DMS79 (cell line): Measurements from ENCODE around the gene OR10H5.
"Not testable (repeated sequence)": the region's sequence is repeated elsewhere in the genome, so short reads cannot be mapped to it uniquely, and the experiment has no call there.

Experiments used
- DNase-seq: peaks from one replicate; lab custom pipeline; 2025; lab: John Stamatoyannopoulos, UW

The OR10H5 gene, protein sequence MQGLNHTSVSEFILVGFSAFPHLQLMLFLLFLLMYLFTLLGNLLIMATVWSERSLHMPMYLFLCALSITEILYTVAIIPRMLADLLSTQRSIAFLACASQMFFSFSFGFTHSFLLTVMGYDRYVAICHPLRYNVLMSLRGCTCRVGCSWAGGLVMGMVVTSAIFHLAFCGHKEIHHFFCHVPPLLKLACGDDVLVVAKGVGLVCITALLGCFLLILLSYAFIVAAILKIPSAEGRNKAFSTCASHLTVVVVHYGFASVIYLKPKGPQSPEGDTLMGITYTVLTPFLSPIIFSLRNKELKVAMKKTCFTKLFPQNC

DNA sequence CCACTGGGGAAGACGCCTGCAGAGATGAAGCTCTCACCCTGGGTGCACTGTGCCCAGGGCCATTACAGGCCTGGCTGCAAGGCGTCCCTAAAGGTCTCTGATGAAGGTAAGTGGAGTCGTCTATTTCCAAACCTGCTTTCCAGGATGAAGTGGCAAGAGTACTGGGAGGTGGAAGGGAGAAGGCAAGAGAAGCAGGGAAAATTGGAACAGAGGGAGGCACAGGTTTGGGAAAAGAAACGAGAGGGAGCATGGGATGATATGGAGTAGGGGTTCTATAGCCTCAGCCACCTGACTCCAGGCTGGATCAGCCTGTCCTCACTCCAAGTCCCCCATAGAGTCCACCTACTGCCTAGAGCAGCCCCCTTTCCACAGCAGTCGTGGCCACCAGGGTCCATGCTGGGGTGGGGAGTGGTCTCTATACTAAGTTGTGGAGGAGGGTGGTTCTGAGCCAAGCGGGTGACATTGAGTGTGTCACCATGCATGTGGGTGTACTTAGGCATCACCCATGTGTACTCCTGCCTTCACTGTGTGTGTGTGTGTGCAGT, at the start of gene OR10H5:
Gene OR10H5 (plus strand): TSS at position 51 of the 545 bp plus-strand sequence. CDS start 6,388 bp downstream, outside the sequence.
- no peak for DNase-seq

DNA sequence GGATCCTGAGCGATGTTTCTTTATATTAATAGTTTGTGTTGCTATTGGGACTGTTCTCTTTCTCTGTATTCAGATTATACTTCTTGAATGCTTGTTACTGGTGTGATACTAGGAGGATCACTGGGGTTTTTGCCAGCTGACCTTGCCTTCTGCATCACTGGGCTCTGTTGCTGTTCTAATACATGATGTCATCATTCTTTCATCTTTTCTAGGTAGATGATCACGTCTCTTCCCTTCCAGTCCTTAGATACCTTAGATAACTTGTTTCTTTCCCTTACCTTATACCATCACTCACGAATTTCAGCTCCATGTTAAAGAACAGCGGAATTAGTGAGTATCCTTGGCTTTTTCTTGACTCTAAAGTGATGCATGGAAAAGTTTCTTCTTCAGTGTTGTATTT, 49.7 kb upstream of the OR10H5 start, which contains the start of gene OR10H3:
Gene OR10H3 (plus strand): TSS at position 264 of the 400 bp plus-strand sequence. CDS start 3,408 bp downstream, outside the sequence.
- DNase-seq, result no peak

DNA sequence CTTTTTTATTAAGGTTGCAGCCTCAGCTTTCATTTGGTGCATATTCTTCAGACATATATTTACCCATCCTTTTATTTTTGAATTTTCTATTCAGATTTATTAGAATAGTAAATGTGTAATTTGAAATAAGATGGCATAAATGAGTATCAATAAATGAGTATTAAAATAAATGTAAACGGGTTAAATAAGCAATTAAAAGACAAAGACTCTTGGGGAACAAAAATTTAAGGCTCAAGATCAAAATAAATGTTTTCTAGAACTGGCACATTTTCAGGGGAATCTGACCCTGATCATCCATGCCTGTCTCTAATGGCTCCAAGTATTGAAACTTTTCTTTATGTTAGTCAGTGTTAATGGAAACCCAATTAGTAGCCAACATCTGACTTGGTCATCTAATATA, 46.7 kb upstream of the OR10H5 start:
- no peak for DNase-seq

DNA sequence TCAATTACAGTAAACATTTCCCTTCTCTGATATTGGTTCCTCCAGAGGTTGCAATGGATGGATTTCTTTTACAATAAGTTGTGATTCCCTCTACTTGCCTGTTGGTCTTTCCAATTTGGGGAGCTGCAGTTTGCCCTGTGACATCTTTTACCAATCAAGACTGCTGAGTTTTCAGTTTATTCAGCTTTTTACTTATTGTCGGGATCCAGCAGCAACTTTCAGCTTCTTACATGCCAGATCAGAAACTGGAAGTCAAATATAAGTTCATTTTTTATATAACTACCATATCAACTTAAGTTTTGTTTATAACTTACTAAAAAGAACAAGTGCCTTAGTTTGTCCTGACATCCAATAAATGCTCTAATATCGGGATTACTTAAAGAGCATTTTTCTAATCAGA, 39.2 kb upstream of the OR10H5 start:
- DNase-seq, result no peak

DNA sequence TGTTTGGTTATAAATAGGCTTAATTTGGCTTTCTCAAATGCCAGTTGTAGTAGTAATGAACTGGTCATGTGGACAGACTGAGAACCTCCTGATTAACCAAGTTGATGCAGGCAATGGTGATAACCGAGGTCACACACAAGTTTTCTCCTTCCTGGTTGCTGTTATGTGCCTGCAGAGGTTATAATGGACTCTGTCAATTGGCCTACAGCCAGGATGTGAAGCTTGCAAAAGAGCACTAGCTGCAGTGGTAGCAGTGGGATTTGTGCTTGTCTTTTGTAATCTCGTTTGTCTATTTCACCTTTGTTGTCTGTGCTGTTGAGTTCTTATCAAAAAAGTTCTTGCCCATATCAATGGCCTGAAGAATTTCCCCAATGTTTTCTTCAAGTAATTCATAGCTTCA, 29.1 kb upstream of the OR10H5 start:
- no peak for DNase-seq

DNA sequence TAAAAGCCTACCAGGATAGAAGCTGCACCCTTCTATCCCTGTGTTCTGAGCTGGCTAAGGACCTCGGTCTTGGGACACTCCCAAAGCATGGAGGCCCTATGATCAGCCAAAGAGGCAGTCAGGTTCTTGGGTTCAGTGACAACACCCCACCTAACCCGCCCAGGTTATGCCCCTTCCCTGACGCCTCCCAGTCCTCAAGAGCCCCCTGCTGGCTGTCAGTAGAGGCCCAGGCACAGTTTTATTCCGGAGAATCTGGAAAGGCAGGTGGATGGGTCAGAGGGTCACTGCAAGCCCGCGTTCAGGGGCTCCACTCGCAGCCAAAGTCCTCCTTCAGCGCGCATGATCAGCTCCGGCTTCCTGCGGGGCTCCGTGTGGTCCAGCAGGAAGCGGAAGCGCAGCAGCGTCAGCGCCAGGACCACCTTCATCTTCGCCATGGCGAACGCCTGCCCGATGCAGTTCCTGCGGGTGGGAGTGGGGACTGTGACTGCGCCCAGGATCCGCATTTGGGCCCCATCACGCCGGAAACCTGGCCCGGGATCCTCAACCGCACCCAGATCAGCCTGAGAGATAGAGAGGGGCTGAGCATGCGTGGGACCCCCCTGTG, 27.4 kb upstream of the OR10H5 start:
- no peak for DNase-seq

DNA sequence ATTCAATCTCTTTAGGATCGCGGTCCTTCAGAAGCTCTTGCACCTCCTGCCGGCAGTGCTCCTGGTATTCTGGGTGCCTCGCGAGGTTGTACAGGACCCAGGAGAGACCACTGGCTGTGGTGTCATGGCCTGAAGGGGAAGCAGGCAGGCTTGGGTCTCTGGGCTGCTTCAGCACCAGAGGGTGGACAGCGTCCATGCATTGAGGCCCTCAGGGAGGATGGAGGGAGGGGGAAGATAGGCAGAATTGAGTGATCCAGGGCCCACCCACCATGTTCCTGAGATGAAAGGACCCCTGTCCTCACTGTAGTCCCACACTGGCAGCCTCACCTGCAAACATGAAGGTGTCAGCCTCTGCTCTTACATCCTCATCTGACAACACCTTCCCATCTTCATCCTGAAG, 17.9 kb upstream of the OR10H5 start:
- DNase-seq, result no peak

DNA sequence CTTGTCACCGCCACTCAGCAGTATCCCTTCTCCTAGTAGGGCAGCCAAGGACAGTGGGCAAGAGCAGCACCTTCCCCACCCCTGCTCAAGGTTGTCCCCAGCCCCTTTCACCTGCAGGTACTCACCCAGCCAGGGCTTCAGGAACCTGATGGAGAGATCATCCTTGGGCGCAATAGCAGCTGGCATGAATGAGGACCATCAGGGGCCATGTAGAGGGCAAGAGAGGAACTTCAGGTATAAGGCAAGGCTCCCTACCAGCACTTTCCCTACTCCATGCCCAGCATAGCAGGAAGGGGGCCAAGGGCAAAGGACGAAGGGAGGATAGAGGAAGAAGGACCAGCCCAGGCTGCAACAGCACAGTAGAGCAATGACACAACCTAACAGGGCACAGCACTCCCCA, 13.3 kb upstream of the OR10H5 start:
- not testable (repeated sequence) for DNase-seq

DNA sequence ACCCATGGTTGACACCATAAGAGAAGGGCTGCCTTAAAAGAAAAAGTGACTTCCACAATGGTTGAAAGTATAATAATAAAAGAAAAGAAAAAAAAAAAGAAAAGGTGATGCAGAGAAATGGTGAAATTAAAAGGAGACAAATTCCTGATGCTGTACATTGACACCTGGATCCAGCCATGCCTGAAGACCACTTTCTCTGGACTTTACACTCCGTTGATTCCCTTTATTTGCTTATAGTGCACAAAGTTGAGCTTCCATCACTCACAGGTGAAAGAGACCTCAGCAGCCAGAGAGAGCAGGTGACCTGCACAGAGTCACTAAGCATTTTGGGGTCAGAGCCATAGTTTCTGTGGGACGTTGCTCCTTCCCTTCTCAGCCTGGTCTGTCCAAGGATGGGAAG, 12.2 kb upstream of the OR10H5 start:
- no peak for DNase-seq

DNA sequence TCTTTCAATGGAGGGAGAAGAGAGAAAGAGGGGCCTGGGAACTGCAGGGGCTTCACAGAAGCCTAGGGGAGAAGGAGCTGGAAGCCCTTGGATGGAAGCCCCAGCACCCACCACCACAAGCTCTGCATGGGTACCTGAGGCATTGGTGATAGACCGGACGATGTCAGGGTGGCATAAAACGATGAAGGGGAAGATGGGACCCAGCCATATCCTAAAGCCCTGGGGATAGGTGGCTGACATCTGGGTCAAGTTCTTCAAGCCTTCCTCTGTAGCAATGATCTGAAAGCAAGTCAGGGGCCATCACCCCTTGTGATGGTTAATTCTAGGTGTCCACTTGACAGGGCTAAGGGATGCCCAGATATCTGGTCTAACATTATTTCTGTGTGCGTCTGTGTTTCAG, 11.2 kb upstream of the OR10H5 start:
- no peak for DNase-seq

DNA sequence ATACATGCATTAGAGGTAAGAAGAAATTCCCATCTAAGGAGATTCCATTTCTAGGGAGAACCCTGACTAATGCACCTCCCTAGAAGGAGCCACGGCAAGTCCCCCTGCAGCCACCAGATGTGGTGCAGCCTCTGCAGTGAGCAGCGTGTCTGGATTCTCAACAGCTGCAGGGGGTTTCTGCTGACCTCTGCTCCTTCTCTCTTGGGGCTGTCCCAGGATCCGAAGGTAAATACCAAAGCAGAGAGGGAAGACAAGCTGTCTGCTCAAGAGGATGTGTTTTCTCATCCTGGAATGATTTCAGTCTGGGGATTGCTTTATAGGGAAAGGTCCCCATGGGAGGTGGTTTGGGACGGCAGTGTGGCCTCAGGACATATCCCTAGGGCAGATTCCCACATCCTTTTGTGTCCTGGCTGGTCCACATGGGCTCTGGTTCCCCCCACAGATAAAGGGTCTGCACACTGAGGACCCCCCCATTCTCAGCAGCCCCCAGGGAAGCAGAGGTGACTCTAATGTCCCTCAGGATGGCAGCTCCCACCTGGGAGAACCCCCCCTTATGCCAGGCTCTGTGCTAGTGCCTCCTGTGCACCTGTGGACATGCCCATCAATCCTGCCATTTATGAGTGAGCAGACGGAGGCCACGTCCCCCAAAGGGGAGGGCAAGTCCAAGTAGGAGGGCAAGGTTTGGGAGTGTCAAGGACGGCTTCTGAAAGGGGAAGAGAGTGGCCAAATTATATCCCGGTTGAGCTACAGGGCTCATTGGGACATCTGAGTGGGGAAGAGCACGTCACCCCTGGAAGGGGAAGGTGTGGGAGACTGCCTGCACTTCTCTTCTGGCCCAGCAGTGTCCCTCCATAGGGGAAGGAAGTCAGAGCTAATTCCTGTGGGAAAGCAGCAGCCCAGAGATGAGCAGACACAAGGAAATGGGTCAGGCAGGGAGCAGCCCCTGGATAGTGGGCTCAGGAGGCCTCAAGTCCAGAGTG, 10.2 kb upstream of the OR10H5 start:
- no peak for DNase-seq

DNA sequence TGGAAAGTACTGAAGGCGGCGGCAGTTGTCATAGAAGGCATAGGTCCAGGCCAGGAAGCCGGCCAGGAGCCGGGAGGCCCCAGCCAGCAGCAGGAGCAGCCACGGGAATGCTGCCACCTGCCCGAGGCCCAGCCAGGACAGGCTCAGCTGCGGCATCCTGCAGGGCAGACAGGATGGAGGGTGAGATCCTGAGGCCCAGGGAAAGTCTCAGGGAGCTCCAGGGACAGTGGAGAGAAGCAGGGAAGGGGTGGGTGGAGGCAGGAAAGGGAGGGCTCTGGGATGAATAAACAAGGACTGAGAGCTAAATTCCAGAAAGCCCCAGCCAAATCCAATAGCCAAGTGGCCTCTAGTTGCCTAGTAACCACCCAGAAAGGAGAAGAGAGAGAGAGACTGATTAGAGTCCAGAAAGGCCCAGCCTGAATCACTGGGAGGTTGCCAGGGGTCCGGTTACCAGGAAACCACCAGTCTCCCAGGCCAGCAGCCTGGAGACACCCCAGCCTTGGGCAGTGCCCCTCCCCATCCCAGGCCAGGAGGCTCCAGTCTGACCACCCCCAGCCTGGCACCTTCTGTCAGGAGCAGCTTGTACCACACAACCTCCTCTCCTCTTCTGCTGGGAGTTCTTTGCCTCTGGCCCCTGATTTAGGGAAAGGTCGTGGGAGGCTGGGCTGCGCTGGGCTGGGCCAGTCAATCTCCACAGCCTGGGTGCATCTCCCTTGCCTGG, 7.5 kb upstream of the OR10H5 start:
- peak; percentile 79 for DNase-seq

DNA sequence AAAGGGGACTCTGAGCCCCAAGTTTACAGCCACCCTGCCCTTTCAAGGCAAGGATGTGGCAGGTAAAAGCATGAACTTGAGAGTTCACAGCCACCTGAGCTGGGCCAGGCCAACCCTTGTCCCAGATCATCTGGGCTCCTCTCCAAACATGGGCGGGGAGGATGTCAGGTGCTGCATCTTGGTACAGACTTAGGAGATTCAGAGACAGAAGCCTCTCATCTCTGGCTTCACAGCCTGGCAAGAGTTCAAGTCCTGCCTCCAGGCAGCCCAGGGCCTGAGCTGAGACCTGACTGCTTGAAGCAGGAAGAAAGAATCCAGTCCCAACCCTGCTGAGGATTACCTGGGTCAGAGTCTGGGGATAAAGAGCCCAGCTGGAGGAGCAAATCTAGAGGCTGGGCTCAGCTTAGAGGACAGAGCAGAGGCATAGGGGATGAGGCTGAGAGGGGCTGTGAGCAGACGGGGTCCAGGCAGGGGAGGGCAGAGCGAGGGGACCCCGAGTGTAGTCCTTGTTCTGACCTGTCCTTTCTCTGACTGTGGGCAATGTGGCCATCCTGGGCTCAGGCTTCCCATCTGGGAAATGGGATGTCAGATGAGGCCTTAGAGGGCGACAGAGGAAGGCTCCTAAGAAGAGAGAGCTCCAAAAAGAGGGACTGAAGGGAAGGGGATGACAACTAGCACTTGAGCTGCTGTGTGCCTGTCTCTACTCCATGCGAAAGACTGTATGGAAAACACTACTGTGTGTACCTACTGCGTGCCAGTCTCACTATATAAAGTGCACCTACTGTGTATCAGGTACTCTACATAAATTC, 6.6 kb upstream of the OR10H5 start:
- DNase-seq, result peak; percentile 19

DNA sequence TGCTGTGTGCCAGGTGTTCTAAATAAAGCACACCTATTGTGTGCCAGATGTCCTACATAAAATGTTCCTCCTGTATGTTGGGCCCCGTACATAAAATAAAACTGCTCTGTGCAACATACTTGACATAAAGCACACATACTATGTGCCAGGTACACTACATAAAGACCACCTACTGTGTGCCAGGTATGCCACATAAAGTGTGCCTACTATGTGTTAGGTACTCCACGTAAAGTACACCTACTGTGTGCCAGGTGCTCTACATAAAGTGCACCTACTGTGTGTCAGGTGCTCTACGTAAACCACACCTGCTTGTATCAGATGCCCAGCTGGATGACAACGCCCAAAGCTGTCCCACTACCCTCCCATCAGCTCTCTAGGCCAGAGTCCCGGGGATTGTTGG, 5.8 kb upstream of the OR10H5 start:
- DNase-seq, result no peak

DNA sequence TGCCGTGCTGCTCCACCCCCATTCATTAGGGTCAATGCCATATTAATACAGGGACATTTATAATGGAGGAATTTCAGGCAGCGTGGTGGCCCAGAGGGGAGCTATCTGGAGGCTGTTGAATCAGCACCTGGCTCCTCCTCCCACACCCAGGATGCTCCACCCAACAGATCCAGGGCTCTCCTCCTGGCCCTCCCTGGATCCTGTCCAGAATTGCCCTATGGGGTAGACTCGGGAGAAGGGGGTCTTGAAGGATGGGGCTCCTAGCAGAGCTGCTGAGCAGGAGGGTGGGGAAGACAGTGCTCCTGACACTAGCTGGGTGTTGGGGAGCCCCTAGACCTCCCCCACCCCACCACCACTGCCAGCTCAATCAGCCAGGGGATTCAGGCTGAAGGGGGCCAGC, 5.2 kb upstream of the OR10H5 start:
- no peak for DNase-seq

DNA sequence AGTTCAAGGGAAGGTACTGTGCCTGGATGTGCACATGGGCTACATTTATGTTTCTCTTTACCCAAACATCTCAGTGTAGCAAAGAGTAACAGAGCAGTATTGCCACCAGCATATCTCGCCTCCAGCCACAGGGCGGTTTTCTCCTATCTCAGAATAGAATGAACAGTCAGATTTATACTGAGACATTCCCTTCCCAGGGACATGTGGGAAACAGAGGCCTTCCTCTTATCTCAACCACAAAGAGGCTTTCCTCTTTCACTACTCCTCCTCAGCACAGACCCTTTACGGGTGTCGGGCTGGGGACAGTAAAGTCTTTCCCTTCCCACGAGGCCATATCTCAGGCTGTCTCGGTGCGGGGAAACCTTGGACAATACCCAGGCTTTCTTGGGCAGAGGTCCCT, 4.6 kb upstream of the OR10H5 start:
- not testable (repeated sequence) for DNase-seq

DNA sequence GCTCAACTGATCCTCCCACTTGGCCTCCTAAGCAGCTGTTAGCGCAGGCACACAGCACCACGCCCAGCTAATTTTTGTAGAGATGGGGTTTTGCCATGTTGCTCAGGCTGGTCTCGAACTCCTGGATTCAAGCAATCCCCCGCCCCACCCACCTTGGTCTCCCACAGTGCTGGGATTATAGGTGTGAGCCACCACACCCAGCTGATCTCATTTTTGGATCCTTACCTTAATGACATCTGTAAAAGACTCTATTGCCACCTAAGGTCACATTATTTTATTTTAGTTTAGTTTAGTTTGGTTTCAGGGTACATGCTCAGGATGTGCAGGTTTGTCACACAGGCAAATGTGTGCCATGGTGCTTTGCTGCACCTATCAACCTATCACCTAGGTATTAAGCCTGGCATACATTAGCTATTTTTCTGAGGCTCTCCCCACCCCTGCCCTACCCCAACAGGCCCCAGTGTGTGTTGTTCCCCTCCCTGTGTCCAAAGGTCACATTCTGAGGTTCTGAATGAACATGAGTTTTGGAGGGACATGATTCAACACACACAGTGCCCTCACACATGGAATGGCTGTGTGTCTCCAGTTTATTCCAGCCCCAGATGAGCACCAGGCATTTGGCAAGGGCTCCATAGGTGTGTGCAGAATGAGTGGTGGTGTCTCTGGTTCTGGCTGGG, 1.3 kb downstream of the OR10H5 start:
- DNase-seq, result no peak

DNA sequence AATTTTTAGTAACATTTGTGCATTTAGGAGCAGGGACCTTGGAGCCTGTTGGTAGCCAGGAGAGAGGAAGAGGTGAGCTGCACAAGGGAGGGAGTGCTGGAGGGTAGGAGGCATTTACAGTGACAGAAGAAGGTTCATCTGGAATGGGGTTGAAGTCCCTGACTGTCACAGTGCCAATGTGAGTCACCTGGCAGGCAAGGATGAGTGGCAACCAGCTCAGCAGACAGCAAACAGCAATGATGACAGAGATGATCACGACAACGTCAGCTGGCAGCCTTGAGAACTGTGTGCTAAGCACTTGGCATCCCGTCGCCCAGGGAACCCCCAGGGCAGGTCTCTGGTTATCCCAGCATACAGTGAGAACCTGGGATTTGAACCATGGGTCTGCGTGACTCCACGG, 2.6 kb downstream of the OR10H5 start:
- DNase-seq, result no peak

DNA sequence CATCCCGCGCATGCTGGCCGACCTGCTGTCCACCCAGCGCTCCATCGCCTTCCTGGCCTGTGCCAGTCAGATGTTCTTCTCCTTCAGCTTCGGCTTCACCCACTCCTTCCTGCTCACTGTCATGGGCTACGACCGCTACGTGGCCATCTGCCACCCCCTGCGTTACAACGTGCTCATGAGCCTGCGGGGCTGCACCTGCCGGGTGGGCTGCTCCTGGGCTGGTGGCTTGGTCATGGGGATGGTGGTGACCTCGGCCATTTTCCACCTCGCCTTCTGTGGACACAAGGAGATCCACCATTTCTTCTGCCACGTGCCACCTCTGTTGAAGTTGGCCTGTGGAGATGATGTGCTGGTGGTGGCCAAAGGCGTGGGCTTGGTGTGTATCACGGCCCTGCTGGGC, 6.8 kb downstream of the OR10H5 start:
- DNase-seq, result not testable (repeated sequence)

DNA sequence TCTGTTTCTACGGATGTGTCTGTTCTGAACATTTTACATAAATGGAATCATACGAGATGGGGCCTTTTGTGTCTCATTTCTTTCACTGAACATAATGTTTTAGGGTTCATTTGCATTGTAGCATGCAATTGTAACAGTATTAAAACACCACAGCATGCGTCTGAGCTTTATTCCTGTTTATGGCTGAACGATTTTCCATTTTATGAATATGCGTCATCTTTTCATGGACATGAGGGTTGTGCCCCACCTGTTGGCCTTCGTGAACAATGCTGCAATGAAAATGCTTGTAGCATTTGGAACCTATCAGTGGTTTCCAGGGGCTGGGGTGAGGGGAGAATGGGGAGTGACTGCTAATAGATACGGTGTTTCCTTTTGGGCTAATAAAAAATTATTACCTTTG, 22.9 kb downstream of the OR10H5 start:
- no peak for DNase-seq
